Iris pigment epithelial cell (primary cell): ENCODE data around the gene CD300LG.

Source experiments
- DNase-seq: peaks from one replicate; pipeline ENCODE4 v3.0.0-alpha.2; 2011; ENCODE audit warnings: low read depth

CD300LG gene

DNA sequence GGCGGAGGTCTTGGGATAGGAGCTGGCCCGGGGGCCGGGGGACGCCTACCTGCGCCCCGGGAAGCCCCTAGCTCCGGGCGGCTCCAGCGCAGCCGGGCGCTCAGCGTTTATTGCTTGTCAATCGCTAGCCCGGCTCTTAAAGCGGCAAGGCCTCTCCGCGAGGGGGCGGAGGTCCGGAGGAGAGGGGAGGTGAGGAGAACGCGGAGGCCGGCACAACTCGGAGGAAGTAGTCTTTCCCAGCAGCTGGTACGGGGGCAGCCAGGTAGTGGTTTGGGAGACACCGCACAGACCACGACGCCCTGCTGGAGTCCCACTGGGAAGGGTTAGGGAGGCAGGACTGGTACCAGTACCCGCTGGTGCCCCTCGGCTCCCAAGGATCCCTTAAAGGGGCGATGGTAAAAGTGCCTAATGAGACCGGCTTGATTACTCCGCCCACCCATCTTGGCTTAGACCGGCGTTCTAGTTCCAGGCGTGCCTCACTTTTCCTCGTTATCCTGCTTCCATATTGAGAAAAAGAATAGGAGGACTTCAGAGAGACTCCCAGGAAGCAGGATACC is 60.5 kb downstream of the CD300LG start, which contains the start of gene MPP2:
Gene MPP2 (minus strand): TSS at position 112 of the 557 bp plus-strand sequence. CDS start 3,076 bp downstream, outside the sequence.
- DNase-seq: peak; percentile 70

DNA sequence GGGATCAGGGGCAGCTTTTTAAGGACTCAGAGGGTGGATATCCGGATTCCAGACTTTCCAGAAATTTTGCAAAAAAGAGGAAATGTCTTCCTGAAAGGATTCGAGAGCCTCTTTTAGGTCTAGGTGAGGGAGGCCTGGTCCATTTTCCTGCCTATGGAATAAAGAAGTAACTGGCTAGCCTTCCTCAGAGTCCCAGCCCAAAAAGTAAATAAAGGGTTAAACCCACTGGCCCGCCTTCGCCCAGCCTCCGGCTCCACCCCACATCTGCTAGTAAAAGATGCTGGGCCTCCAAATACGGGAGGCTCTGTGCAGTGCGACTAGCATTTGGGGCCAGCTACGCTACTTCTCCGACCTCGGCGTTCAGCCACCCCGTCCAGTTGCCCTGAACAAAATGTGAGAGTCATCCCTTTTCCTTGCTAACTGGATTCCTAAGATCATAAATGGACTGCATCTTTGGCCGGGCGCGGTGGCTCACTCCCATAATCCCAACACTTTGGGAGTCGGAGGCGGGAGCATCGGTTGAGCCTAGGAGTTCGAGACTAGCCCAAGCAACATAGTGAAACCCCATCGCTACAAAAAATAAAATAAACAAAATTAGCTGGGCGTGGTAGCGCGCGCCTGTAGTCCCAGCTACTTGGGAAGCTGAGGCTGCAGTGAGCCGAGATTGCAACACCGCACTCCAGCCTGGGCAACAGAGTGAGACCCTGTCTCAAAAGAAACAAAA is 61.2 kb downstream of the CD300LG start:
- peak; percentile 57 for DNase-seq

DNA sequence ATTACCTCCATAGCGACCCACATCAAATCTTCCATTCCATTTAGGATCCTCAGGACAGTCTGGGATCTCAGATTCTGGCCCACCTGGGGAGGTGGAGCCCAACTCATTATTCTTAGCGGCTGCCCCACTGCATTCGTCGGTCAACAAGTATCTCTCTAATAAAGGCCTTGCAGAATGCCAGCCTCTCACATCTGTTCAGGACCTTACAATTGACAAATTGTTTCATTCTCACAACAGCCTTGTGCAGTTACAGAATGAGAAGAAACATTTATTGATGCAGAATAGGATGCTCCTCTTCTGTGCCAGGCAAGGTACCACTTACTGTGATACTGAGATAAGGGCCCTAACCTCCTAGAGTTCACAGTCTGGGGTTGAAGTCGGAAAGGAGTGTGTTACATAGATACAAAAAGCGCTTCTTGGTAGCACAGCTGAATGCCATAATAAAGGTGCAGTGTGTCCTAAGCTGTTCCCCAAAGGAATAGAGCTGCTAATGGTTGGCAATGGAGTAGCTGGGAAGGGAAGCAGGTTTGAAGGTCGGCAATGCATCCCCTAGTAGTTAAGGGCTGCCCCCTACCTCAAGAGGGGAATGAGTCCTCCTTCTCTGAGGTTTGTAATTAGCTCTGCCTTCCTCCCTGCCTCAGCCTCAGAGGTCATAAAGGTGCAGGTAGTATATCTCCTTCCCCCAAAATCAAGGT is 62.7 kb downstream of the CD300LG start:
- DNase-seq: no peak

DNA sequence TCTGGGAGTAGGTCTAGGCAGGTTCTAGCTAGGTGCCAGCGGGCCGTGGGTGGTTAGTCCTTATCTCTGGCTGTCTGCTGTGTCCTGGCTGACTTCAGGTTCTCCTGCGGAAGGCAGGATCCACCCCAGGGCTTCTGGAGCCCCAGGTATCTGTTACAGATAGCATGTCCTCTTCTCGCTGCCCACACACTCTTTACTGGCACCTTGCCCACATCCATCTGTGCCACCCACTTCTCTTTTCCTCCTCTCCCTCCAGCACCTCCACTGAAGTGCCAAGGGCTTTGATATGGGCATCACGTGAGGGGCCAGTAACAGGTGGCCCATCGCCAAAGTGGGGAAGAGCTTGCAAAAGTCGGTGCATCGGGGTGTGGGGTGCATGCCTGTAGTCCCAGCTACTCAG is 64.9 kb downstream of the CD300LG start:
- no peak for DNase-seq

DNA sequence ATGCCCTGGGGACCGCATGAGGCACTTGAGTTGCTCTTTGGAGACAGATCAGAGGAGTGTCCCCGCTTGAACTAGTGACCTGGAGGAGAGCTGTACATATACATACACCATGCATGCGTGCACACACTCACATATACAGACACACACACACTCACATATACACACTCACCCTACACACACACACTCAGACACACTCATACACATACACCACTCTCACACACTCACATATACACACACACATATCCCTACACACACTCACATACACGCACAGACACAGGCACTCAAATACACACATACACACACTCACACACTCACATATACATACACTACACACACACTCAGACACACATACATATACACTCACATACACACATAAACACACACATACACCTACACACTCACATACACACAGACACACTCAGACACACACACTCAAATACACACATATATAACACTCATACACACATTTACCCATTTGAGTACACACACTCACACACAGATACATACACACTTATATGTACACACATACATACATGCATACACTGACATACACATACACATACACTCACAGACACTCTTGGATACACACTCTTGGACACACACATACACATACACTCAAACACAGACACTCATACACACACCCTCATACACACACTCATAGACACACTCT is 65.8 kb downstream of the CD300LG start:
- DNase-seq: no peak
